Measurements from ENCODE around the gene COX14. TPM values are rescaled to one million over a fixed set of nuclear protein-coding genes. Genes with fewer than 3 reads are reported as not detected.

The COX14 gene
- total and polyA plus RNA-seq, 10 of the 15 experiments (the other 5 are each of a cell fraction or from before 2014, with no cell fraction given) = 44.6 to 361 (median 120) TPM

DNA sequence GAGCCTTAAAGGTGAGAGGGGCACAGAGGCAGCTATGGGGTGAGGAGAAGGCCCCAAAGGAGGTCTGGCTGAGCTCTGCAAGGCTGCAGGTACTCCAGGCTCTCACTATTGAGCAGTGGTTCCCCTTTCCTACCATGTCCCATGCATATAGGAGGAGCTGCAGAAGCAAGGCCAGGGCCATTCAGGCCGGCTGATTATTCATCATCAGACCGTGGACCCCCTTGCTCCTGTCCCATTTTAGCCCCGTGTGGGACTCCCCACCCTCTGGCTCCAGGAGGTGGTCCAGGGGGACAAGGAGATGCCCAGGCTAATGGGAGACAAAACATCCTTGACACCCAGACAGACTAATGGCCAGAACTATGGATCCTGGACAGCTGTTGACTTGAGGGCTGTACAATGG, 5.1 kb upstream of the COX14 start:
- Histone ChIP-seq H3K36me3 (ENCODE audit: control insufficient read depth in 2 of 2, insufficient read depth in 2 of 2, low read length in 1 of 2) (peaks cover 0 to 1% of the 10 kb centered on the region in 2 experiments; a peak in 1 of 4 replicates), H3K27ac (ENCODE audit: control insufficient read depth, insufficient read depth) (no peak overlapping the region), H3K4me1 (ENCODE audit: control insufficient read depth, insufficient read depth, low read length) (peaks cover 18% of the 10 kb centered on the region), H3K79me2 (ENCODE audit: control insufficient read depth, insufficient read depth, low read length) (no peaks in the 10 kb centered on the region), H3K4me3 (no peak overlapping the region), H3K27me3 (replicated peaks in 1 of 2; ENCODE audit: control insufficient read depth in 2 of 2, insufficient read depth in 2 of 2, low read length in 1 of 2) (no peaks in the 10 kb centered on the region), H2AFZ (ENCODE audit: control insufficient read depth, low read depth, low read length) (no peak overlapping the region), H3K4me2 (ENCODE audit: control insufficient read depth, insufficient read depth) (no peak overlapping the region), H3K9me3 (replicated peaks; ENCODE audit: control insufficient read depth, insufficient read depth, low read length) (no peaks in the 10 kb centered on the region), H3K9ac (ENCODE audit: control insufficient read depth, insufficient read depth, low read length) (no peak overlapping the region), H4K20me1 (ENCODE audit: control insufficient read depth, insufficient read depth) (no peaks in the 10 kb centered on the region)
- ChIA-PET SMC1A (ENCODE audit: uncharacterized antibody, unreplicated experiment) (interaction anchor here (0.6 kb wide), 1 partner anchor 513 kb away, joined by 4 read pairs; no protein-coding TSS in a partner anchor), POLR2A (no interaction called here), CTCF (interaction anchor here (1.8 to 13.0 kb wide), 4 partner anchors 10 to 62 kb away, joined by 5 to 257 read pairs (median 129); partner anchors contain the start of genes CERS5 and SMARCD1), RAD21 (ENCODE audit: unreplicated experiment) (no interaction called here)
- 26% methylated on average over 3 of the region's 3 CpGs for WGBS (ENCODE audit: insufficient coverage, insufficient replicate concordance, low lambda C conversion rate, missing lambda C conversion rate)
- DNase-seq (ENCODE audit: low read depth, low spot score) (no peak), FAIRE-seq (no peak), ATAC-seq (no peak)
- TF ChIP-seq ZNF24 (IDR thresholded peaks at IDR 0.05) (no peak), HDAC6 (IDR thresholded peaks at IDR 0.05; ENCODE audit: unreplicated experiment) (no peak), NBN (IDR thresholded peaks at IDR 0.05) (no peak), SUPT20H (IDR thresholded peaks at IDR 0.05; ENCODE audit: borderline replicate concordance, control insufficient read depth, low read depth, low read length) (no peak), NFYA (IDR thresholded peaks at IDR 0.05; ENCODE audit: borderline replicate concordance, low read depth, low read length) (no peak), MTA3 (IDR thresholded peaks at IDR 0.05; ENCODE audit: borderline replicate concordance, low read length) (no peak), JUNB (IDR thresholded peaks at IDR 0.05) (no peak), STAT1 (conservative IDR thresholded peaks at IDR 0.05) (no peak), ZNF207 (IDR thresholded peaks at IDR 0.05; ENCODE audit: borderline replicate concordance) (no peak), SIN3A (IDR thresholded peaks at IDR 0.05; ENCODE audit: low read depth, low read length) (no peak), SMARCA5 (IDR thresholded peaks at IDR 0.05) (no peak), RB1 (IDR thresholded peaks at IDR 0.05; ENCODE audit: borderline replicate concordance) (no peak), SPI1 (IDR thresholded peaks at IDR 0.05; ENCODE audit: borderline replicate concordance, insufficient read depth, low read depth, low read length) (no peak), CREM (IDR thresholded peaks at IDR 0.05; ENCODE audit: low read depth) (no peak), MXI1 (IDR thresholded peaks at IDR 0.05; ENCODE audit: low read depth, low read length) (no peak), IRF4 (IDR thresholded peaks at IDR 0.05; ENCODE audit: low read depth, low read length) (no peak)
- TF ChIP-seq, protein P1, sequence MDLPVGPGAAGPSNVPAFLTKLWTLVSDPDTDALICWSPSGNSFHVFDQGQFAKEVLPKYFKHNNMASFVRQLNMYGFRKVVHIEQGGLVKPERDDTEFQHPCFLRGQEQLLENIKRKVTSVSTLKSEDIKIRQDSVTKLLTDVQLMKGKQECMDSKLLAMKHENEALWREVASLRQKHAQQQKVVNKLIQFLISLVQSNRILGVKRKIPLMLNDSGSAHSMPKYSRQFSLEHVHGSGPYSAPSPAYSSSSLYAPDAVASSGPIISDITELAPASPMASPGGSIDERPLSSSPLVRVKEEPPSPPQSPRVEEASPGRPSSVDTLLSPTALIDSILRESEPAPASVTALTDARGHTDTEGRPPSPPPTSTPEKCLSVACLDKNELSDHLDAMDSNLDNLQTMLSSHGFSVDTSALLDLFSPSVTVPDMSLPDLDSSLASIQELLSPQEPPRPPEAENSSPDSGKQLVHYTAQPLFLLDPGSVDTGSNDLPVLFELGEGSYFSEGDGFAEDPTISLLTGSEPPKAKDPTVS (IDR thresholded peaks at IDR 0.05; ENCODE audit: low read depth, low read length) = no peak
- TF ChIP-seq, protein P2, sequence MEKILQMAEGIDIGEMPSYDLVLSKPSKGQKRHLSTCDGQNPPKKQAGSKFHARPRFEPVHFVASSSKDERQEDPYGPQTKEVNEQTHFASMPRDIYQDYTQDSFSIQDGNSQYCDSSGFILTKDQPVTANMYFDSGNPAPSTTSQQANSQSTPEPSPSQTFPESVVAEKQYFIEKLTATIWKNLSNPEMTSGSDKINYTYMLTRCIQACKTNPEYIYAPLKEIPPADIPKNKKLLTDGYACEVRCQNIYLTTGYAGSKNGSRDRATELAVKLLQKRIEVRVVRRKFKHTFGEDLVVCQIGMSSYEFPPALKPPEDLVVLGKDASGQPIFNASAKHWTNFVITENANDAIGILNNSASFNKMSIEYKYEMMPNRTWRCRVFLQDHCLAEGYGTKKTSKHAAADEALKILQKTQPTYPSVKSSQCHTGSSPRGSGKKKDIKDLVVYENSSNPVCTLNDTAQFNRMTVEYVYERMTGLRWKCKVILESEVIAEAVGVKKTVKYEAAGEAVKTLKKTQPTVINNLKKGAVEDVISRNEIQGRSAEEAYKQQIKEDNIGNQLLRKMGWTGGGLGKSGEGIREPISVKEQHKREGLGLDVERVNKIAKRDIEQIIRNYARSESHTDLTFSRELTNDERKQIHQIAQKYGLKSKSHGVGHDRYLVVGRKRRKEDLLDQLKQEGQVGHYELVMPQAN (conservative IDR thresholded peaks at IDR 0.05) = no peak
- no TSS peak for BruUV-seq (replicated peaks)
- intact Hi-C loops (cut with micrococcal nuclease; ENCODE audit: unreplicated experiment) = no loop called here
- in situ Hi-C loops (cut with MboI) = no loop called here
